GM08714 (cell line): ENCODE results near the gene HIVEP3.

Source experiments
- H3K4me3 ChIP-seq: fragments of 200-500 bp; sonication (Bioruptor generic); 2 replicates; pipeline ENCODE4 v1.5.1; 2014; ENCODE audit warnings: mild to moderate bottlenecking, low read length, inconsistent platforms
- ZNF274 ChIP-seq: IDR thresholded peaks from 2 replicates; pipeline ENCODE4 v1.6.1; 2012; ENCODE audit warnings: mild to moderate bottlenecking, low read depth, low read length

The HIVEP3 gene

GRCh38 chr1:41582851-41583657 lies 335.7 kb downstream of the HIVEP3 start:
- H3K4me3 ChIP-seq, result no peak overlapping the region
- TF ChIP-seq ZNF274, result no peak

GRCh38 chr1:41582351-41582750 lies 336.4 kb downstream of the HIVEP3 start:
- TF ChIP-seq ZNF274, result no peak
- H3K4me3 ChIP-seq, result no peak overlapping the region

GRCh38 chr1:41582004-41582325 lies 336.8 kb downstream of the HIVEP3 start:
- no peak overlapping the region for H3K4me3 ChIP-seq
- no peak for TF ChIP-seq ZNF274

DNA sequence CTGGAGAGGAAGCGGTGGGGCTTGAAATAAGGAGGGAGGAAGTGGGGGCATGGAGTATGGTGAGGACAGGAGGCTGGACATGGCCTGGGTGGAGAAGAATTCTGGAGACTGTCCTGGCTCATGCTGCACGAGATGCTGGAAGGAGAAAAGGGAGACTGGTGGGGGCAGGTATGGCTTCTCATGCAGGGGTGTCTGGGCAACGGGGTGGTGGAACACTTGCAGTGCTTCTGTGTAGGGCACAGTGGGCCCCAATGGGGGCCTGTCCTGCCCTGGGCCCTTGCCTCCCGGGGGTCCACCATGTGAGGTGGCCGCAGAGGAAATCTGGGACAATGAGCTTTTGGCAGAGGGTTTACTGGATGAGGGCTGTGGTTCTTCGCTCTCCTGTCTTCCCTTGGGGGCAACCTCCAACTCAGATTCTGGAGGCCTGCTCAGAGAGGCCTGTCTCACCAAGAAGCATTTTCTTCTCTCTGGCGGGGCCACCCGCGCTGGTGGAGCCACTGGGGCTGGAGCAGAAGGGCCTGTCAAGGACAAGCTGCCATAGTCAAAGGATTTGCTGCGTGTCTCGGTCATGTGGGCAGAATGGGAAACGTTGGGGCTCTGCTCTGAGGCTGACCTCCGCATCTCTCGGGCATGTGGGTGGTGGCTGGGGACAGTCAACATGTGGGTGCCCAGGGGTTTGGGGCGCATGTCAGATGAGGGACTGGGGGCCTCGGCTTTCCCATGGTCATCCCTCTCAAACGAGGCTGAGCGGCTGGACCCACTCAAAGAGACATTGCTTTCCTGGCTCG lies 337.3 kb downstream of the HIVEP3 start:
- TF ChIP-seq ZNF274, result no peak
- no peak overlapping the region for H3K4me3 ChIP-seq

DNA sequence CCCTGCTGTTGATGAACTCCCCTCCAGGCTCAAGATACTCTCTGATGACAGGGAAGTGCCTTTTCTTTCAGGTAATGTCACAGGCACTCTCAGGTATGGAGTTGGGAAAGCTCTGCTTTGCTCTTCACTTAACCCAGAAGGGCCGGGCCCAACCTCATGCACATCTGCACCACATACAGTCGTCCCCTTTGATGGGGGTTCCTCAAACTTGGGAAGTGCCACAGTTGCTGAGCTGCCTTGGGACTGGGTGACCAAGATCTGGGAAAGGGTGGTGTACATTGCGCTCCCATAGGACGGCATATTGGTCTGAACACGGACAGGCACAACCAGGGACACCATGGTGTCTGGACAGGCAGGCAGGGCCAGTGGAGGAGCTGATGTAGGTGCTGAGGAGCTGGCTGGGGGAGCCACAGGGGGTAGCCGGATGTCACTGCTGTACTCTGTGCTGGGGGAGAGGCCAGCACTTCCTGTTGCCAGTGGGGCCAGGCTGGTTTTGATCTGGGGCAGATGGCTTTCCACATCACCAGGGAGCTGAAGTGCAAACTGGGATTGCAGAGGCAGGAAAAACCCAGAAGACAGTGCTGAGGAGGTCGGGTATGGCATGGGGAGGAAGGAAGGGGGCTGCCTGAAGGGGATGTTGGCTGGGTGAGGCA lies 338.1 kb downstream of the HIVEP3 start:
- no peak for TF ChIP-seq ZNF274
- H3K4me3 ChIP-seq, result no peak overlapping the region

DNA sequence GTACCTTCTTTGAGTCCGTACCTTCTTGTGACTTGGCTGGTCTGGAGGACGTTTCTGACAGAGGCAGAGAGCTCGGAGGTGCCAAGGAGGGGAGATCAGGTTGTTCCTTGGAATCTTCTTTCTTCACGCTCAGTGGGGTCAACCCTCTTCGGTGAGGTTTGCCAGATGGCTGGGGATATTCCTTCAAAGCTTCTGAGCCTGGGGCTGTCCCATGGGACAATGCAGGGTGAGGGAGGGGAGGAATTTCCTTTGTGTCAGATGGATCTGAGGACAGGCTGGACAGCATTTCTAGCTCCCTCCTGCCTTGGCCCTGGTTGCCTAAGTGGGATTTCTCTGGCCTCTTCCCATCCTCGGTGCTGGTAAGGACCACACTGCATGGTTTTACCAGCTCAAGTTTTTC lies 338.7 kb downstream of the HIVEP3 start:
- TF ChIP-seq ZNF274, result no peak
- no peak overlapping the region for H3K4me3 ChIP-seq

- H3K4me3 ChIP-seq, result no peak overlapping the region
- TF ChIP-seq ZNF274, result no peak
Measured at GRCh38 chr1:41578712-41579335, 339.9 kb downstream of the HIVEP3 start.

DNA sequence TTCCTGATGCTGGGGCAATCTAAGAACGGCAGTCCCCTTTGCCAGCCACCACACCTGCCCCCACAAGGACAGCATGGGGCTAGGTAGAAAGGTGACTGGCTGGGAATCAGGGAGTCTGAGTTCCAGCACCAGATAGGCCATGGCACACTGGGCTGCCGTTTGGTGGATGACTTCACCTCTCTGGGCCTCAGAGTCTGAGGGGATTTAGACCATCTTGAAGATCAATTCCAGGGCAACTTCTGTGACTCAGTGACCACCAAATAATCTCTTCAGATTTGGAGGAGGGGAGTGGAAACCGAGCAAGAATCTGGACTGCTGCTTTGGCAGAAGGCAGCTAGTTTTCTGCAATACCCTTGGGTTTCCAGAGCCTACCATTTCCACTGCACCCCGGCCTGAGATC lies 342.1 kb downstream of the HIVEP3 start:
- H3K4me3 ChIP-seq, result no peak overlapping the region
- no peak for TF ChIP-seq ZNF274

DNA sequence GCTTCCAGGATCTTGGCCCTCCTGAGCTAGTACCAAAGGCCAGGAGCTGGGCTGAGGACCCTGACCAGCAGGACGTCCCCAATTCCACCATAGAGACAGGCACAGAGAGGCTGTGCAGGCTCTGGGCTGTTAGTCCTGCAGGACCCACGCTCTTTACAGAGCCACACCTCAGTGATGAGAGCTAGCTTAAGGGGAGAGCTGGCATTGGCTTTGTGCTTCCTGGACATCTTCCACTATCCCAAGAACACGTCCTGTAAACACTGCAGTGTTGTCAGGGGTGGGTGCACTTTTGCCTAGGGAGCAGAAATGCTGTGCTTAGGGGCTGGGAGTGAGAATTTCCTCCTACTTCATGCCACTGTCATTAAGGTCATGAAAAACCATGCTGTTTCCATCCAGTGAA lies 342.5 kb downstream of the HIVEP3 start:
- no peak for TF ChIP-seq ZNF274
- no peak overlapping the region for H3K4me3 ChIP-seq

GRCh38 chr1:41574842-41575241 lies 343.9 kb downstream of the HIVEP3 start:
- H3K4me3 ChIP-seq, result no peak overlapping the region
- no peak for TF ChIP-seq ZNF274

- no peak overlapping the region for H3K4me3 ChIP-seq
- TF ChIP-seq ZNF274, result no peak
Measured at GRCh38 chr1:41573785-41574713, 344.7 kb downstream of the HIVEP3 start.

- no peak overlapping the region for H3K4me3 ChIP-seq
- TF ChIP-seq ZNF274, result no peak
Measured at GRCh38 chr1:41573194-41573593, 345.5 kb downstream of the HIVEP3 start.

DNA sequence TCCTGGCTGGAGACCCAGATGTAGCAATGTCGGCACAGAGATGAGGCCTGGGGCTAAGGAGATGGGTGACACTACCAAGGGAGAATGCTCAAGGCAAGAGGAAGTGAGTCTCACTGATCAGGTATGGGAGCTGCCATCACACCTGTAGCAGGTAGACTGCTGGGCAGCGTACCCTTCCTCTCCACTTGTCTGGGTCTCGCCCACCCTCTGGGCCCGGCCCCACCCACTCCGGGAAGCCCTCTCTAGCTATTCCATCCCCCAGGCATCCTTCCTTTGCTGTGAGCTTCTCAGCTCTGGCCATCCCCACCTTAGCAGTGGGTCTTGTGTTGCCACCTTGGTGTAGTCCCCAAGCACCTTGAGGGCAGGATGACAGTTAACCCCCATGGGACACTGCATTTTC lies 346.5 kb downstream of the HIVEP3 start:
- no peak overlapping the region for H3K4me3 ChIP-seq
- TF ChIP-seq ZNF274, result no peak
